PFSK-1 (cell line): Measurements from ENCODE around the gene PSMB7.

Source experiments
- FOXP2 ChIP-seq: optimal IDR thresholded peaks from 2 replicates; pipeline ENCODE3; 2011; ENCODE audit warnings: borderline replicate concordance, control low read depth, inconsistent platforms; ENCODE audit not compliant: insufficient read depth; ENCODE audit errors: extremely low read length, extremely low read depth
- POLR2AphosphoS5 ChIP-seq: IDR thresholded peaks from 2 replicates; pipeline ENCODE4 v1.6.1; 2012; ENCODE audit warnings: low read depth, mild to moderate bottlenecking, control low read depth, low read length, moderate library complexity
- REST ChIP-seq, 2 experiments: IDR thresholded peaks; 2 replicates each; pipeline versions ENCODE4 v1.6.1 to v1.8.0; 2011 to 2012; ENCODE audit warnings: low read depth in 2 of 2, low read length in 2 of 2, control low read depth in 1 of 2, inconsistent platforms in 1 of 2, mild to moderate bottlenecking in 1 of 2, moderate library complexity in 1 of 2; ENCODE audit not compliant: insufficient read depth in 1 of 2
- SIN3A ChIP-seq: IDR thresholded peaks from 2 replicates; pipeline ENCODE4 v1.6.1; 2012; ENCODE audit warnings: mild to moderate bottlenecking, low read length, moderate library complexity, borderline replicate concordance; ENCODE audit not compliant: insufficient read depth
- TAF1 ChIP-seq: IDR thresholded peaks from 2 replicates; pipeline ENCODE4 v1.6.1; 2012; ENCODE audit warnings: low read length, control low read depth, borderline replicate concordance; ENCODE audit not compliant: insufficient read depth

PSMB7 gene

GRCh38 chr9:124334568-124335319 lies 80.5 kb downstream of the PSMB7 start:
- TF ChIP-seq REST (IDR thresholded peaks at IDR 0.05; ENCODE audit: insufficient read depth in 1 of 2, low read depth in 2 of 2, low read length in 2 of 2) (no peak), FOXP2 (no peak), TAF1 (no peak), SIN3A (no peak), POLR2AphosphoS5 (no peak)

GRCh38 chr9:124333203-124333579 lies 82.1 kb downstream of the PSMB7 start:
- TF ChIP-seq TAF1 (no peak), SIN3A (no peak), POLR2AphosphoS5 (no peak), REST (IDR thresholded peaks at IDR 0.05; ENCODE audit: insufficient read depth in 1 of 2, low read depth in 2 of 2, low read length in 2 of 2) (no peak), FOXP2 (no peak)

- no peak for TF ChIP-seq SIN3A
- no peak for TF ChIP-seq REST (IDR thresholded peaks at IDR 0.05; ENCODE audit: insufficient read depth in 1 of 2, low read depth in 2 of 2, low read length in 2 of 2)
- no peak for TF ChIP-seq TAF1
- TF ChIP-seq FOXP2: no peak
- TF ChIP-seq POLR2AphosphoS5: no peak
Measured at GRCh38 chr9:124332361-124333202, 82.7 kb downstream of the PSMB7 start.

- no peak for TF ChIP-seq TAF1
- TF ChIP-seq FOXP2: no peak
- TF ChIP-seq REST (IDR thresholded peaks at IDR 0.05; ENCODE audit: insufficient read depth in 1 of 2, low read depth in 2 of 2, low read length in 2 of 2): no peak
- no peak for TF ChIP-seq SIN3A
- TF ChIP-seq POLR2AphosphoS5: no peak
Measured at GRCh38 chr9:124331580-124331979, 83.7 kb downstream of the PSMB7 start.
